Body of pancreas (tissue), 4 donors: Measurements from ENCODE around the gene ADTRP. TPM values are rescaled to one million over a fixed set of nuclear protein-coding genes. Genes with fewer than 3 reads are reported as not detected.

Source experiments
- ATAC-seq: fragments of 150-250 bp; one replicate; pipeline ENCODE4 v1.9.1; 2016
- DNase-seq, 4 donors: peaks; one replicate each; pipeline ENCODE4 v3.0.0-alpha.2; 2019
- H3K27ac ChIP-seq, 4 donors: fragments of 200-600 bp; sonication (generic); 1 replicate in 3 of 4; 2 replicates in 1 of 4; pipeline versions ENCODE4 v1.5.1 to v1.6.1; 2016 to 2019; ENCODE audit warnings: mild to moderate bottlenecking in 1 of 4, mixed read lengths in 1 of 4, moderate library complexity in 1 of 4
- H3K27me3 ChIP-seq, 2 donors: fragments of 200-600 bp; sonication (generic); one replicate each; pipeline ENCODE4 v1.6.0; 2016; ENCODE audit warnings: mild to moderate bottlenecking in 1 of 2
- H3K36me3 ChIP-seq, 2 donors: fragments of 200-600 bp; sonication (generic); replicated peaks in 1 of 2; 2 replicates each; pipeline ENCODE4 v1.5.1; 2016; ENCODE audit warnings: low read depth in 2 of 2; ENCODE audit not compliant: insufficient read depth in 1 of 2
- H3K4me1 ChIP-seq: fragments of 200-600 bp; sonication (generic); one replicate; pipeline ENCODE4 v1.6.0; 2016
- H3K4me3 ChIP-seq, 2 donors: fragments of 200-600 bp; sonication (generic); 1 replicate in 1 of 2; 2 replicates in 1 of 2; pipeline ENCODE4 v1.5.1; 2016 to 2019
- H3K9me3 ChIP-seq, 3 donors: fragments of 200-600 bp; sonication (generic); 1 replicate in 2 of 3; 2 replicates in 1 of 3; pipeline ENCODE4 v1.5.1; 2016
- POLR2A ChIP-seq, 3 donors: fragments of 450-650 bp; IDR thresholded peaks; one replicate each; pipeline ENCODE4 v1.6.1; 2016; ENCODE audit warnings: antibody characterized with exemption in 3 of 3, mild to moderate bottlenecking in 2 of 3
- WGBS, 2 donors: methylation state at CpG; one replicate each; pipeline ENCODE4 v1.1.5; 2017; 5-methylcytosine and 5-hydroxymethylcytosine counted together
- intact Hi-C: fragments of 100-400 bp; cut with DNase I; formaldehyde crosslinking; loops from one replicate; pipeline ENCODE4 v1.15.1; 2023
- small RNA-seq: library from RNA; depleted of rRNA; stranded (forward); fragments of <200 nt; gene quantifications from one replicate; pipeline ENCODE3, GENCODE V24; 2016
- total RNA-seq, 2 donors: library from RNA; depleted of rRNA; stranded (reverse); fragments of >200 nt; gene quantifications; one replicate each; pipeline ENCODE4 v1.1.0, GENCODE V29; 2016
- TF ChIP-seq, protein P1 (sequence below), 7 experiments: fragments of 450-650 bp in 4 of 7; fragments of 200-600 bp in 3 of 7; sonication (generic) in 3 of 7; IDR thresholded peaks; one replicate each; pipeline ENCODE4 v1.5.1; 2016 to 2019; ENCODE audit warnings: antibody characterized with exemption in 7 of 7

The ADTRP gene
- total RNA-seq, 2 donors from 2014 or later = not detected

DNA sequence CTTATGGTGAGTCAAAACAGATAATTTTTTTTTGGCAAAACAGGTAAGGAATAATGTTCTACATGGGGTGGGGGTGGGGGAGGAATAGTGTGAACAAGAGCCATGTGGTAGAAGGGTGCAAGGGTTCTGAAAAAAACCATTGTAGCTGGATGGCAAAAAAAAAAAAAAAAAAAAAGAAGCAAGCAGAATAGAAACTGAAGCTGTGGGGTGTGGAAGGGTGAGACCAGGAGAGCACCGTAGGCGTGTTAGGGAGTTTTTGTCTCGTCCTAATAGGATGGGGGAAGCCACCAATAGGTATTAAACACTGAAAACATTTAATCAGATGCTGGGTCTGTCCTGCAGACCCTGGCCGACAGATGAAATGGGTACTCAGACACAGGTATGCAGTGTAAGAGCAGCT, 110.1 kb downstream of the ADTRP start:
- intact Hi-C loops = no loop called here
- 84 to 92% methylated on average over 4 of the region's 4 CpGs for WGBS, 2 donors

GRCh38 chr6:11667876-11668275, 110.7 kb downstream of the ADTRP start:
- H3K9me3 ChIP-seq = no peaks in the 10 kb centered on the region
- H3K27ac ChIP-seq = no peak overlapping the region
- no peak for TF ChIP-seq POLR2A (IDR thresholded peaks at IDR 0.05)
- TF ChIP-seq, protein P1, sequence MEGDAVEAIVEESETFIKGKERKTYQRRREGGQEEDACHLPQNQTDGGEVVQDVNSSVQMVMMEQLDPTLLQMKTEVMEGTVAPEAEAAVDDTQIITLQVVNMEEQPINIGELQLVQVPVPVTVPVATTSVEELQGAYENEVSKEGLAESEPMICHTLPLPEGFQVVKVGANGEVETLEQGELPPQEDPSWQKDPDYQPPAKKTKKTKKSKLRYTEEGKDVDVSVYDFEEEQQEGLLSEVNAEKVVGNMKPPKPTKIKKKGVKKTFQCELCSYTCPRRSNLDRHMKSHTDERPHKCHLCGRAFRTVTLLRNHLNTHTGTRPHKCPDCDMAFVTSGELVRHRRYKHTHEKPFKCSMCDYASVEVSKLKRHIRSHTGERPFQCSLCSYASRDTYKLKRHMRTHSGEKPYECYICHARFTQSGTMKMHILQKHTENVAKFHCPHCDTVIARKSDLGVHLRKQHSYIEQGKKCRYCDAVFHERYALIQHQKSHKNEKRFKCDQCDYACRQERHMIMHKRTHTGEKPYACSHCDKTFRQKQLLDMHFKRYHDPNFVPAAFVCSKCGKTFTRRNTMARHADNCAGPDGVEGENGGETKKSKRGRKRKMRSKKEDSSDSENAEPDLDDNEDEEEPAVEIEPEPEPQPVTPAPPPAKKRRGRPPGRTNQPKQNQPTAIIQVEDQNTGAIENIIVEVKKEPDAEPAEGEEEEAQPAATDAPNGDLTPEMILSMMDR (IDR thresholded peaks at IDR 0.05) = no peak
- no peaks in the 10 kb centered on the region for H3K27me3 ChIP-seq
- WGBS, 2 donors = 68 to 95% methylated on average over 2 of the region's 2 CpGs
- H3K4me3 ChIP-seq = no peak overlapping the region
- no peak for ATAC-seq
- H3K4me1 ChIP-seq = no peaks in the 10 kb centered on the region
- DNase-seq = no peak
- intact Hi-C loops = no loop called here
- H3K36me3 ChIP-seq = no peaks in the 10 kb centered on the region

More for the DNA sequence above, 110.1 kb downstream of the ADTRP start:
- H3K4me3 ChIP-seq = no peak overlapping the region
- H3K36me3 ChIP-seq = no peaks in the 10 kb centered on the region
- ATAC-seq (no peak), DNase-seq (no peak)
- no peaks in the 10 kb centered on the region for H3K27me3 ChIP-seq
- H3K27ac ChIP-seq = no peak overlapping the region
- H3K9me3 ChIP-seq = no peaks in the 10 kb centered on the region
- TF ChIP-seq, protein P1 (IDR thresholded peaks at IDR 0.05) = no peak
- no peak for TF ChIP-seq POLR2A (IDR thresholded peaks at IDR 0.05)
- H3K4me1 ChIP-seq = no peaks in the 10 kb centered on the region

- intact Hi-C loops = no loop called here
- Histone ChIP-seq H3K4me1 (no peaks in the 10 kb centered on the region), H3K36me3 (no peaks in the 10 kb centered on the region), H3K4me3 (no peak overlapping the region), H3K27ac (no peak overlapping the region), H3K27me3 (no peaks in the 10 kb centered on the region), H3K9me3 (no peaks in the 10 kb centered on the region)
- DNase-seq (no peak), ATAC-seq (no peak)
- 67 to 85% methylated on average over 2 of the region's 2 CpGs for WGBS, 2 donors
- no peak for TF ChIP-seq POLR2A (IDR thresholded peaks at IDR 0.05)
- TF ChIP-seq, protein P1 (IDR thresholded peaks at IDR 0.05) = no peak
These were observed 112.8 kb downstream of the ADTRP start for GRCh38 chr6:11665604-11666326.

Small RNA genes lying within 50 kb of the gene (small RNA-seq; reads per million reads assigned to genes)
- gene RF00272 = not detected

Other genes with a start within 250 kb of the ADTRP start
- gene TMEM170B, start 241.1 kb downstream of the ADTRP start, total RNA-seq = 1 to 10 TPM; 3.0 to 3.6 TPM
- gene HIVEP1, start 233.5 kb upstream of the ADTRP start, total RNA-seq = 10 to 100 TPM; 12.5 to 15.2 TPM